ENCODE data around the gene PDE4D.
A peak's percentile ranks its signal among the peaks of the same experiment; 100 is the strongest.

DNA sequence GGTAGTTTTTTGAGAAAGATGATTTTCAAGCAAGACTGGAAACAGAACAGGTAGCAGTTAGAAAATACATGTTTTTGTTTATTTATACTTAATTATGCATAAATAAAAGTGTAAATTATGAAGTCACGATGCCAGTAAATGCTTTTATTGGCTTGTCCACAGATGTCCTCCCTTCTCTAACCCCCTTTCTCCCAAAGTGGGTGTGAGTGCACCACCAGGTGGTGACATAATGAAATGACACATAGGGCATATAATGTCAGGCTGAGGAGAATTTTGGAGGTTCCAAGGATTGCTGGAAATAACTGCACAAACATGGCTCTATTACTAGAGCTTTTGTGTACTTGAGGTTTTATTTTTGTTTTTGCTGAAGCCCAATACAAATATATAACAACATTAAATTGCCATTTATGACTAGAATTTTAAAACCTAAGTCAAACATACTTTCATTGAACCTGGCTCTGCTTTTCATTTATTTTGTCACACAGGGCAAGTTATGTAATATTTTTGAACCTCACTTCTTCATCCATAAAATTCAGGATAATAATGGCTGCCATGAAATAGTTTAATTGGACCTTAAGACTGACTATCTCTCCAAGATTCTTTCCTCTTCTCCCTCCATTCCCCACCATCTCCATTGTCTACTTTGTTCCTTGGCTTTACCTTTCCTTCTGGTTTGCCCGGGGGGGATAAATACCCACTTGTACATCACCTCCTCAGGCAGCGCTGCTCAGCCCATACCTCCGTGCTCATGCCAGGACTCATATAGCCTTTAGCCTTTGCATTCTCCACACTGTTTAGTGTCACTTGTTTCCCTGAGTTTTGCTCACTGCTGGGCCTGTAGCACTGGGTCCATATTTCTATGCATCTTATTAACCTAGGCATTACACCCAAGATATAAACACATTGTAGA lies 168.8 kb downstream of the PDE4D start:
- TF ChIP-seq, protein P1, sequence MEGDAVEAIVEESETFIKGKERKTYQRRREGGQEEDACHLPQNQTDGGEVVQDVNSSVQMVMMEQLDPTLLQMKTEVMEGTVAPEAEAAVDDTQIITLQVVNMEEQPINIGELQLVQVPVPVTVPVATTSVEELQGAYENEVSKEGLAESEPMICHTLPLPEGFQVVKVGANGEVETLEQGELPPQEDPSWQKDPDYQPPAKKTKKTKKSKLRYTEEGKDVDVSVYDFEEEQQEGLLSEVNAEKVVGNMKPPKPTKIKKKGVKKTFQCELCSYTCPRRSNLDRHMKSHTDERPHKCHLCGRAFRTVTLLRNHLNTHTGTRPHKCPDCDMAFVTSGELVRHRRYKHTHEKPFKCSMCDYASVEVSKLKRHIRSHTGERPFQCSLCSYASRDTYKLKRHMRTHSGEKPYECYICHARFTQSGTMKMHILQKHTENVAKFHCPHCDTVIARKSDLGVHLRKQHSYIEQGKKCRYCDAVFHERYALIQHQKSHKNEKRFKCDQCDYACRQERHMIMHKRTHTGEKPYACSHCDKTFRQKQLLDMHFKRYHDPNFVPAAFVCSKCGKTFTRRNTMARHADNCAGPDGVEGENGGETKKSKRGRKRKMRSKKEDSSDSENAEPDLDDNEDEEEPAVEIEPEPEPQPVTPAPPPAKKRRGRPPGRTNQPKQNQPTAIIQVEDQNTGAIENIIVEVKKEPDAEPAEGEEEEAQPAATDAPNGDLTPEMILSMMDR (IDR thresholded peaks at IDR 0.05), result peak in 1 of 6 experiments; percentile 46
- TF ChIP-seq POLR2A (IDR thresholded peaks at IDR 0.05), result no peak
